Caco-2 (cell line): ENCODE results near the gene HHAT. TPM values are rescaled to one million over a fixed set of nuclear protein-coding genes. Genes with fewer than 3 reads are reported as not detected.

Experiments
- BruUV-seq: library from RNA; stranded (reverse); fragments of 400-500 nt; replicated peaks from 2 replicates; lab custom pipeline; 2021; lab: Mats Ljungman, UMichigan
- CTCF ChIA-PET: fragments of 300-600 bp; sonication (Branson Sonifier 250); formaldehyde crosslinking; loops from one replicate; lab custom pipeline; 2022; ENCODE audit warnings: antibody characterized with exemption; lab: Charles Lee
- POLR2A ChIA-PET: fragments of 300-600 bp; sonication (Branson Sonifier 250); formaldehyde crosslinking; loops from one replicate; lab custom pipeline; 2022; ENCODE audit warnings: antibody characterized with exemption; lab: Charles Lee
- DNase-seq, 2 experiments: peaks; one replicate each; pipeline versions ENCODE4 v3.0.0 to v3.0.0-alpha.2; 2020 to 2022
- H3K27me3 ChIP-seq: replicated peaks from 2 replicates; pipeline ENCODE4 v1.6.0; 2011; ENCODE audit warnings: low read length; ENCODE audit not compliant: control insufficient read depth, insufficient read depth
- H3K36me3 ChIP-seq: 2 replicates; pipeline ENCODE4 v1.5.1; 2011; ENCODE audit warnings: low read length; ENCODE audit not compliant: control insufficient read depth, insufficient read depth
- H3K4me1 ChIP-seq: fragments of 250-450 bp; sonication (Bioruptor Pico); 2 replicates; pipeline ENCODE4 v1.5.1; 2020; ENCODE audit warnings: mild to moderate bottlenecking
- H3K4me3 ChIP-seq: 2 replicates; pipeline ENCODE4 v1.5.1; 2011; ENCODE audit warnings: low read depth, mild to moderate bottlenecking, control low read depth, low read length
- H3K9me3 ChIP-seq: fragments of 250-450 bp; sonication (Bioruptor Pico); 2 replicates; pipeline ENCODE4 v1.5.1; 2020; ENCODE audit warnings: mild to moderate bottlenecking, moderate library complexity
- H3K27ac Mint-ChIP-seq: one replicate; pipeline ENCODE4 v1.8.0; 2022; ENCODE audit warnings: mixed read lengths; ENCODE audit not compliant: unreplicated experiment
- H3K27me3 Mint-ChIP-seq: one replicate; pipeline ENCODE4 v1.8.0; 2022; ENCODE audit warnings: mixed read lengths; ENCODE audit not compliant: insufficient read depth, unreplicated experiment
- H3K36me3 Mint-ChIP-seq: one replicate; pipeline ENCODE4 v1.8.0; 2022; ENCODE audit warnings: mild to moderate bottlenecking, mixed read lengths; ENCODE audit not compliant: insufficient read depth, unreplicated experiment
- H3K4me1 Mint-ChIP-seq: one replicate; pipeline ENCODE4 v1.8.0; 2022; ENCODE audit warnings: low read depth, mixed read lengths; ENCODE audit not compliant: unreplicated experiment
- H3K4me3 Mint-ChIP-seq: one replicate; pipeline ENCODE4 v1.8.0; 2022; ENCODE audit warnings: mild to moderate bottlenecking, moderate library complexity, mixed read lengths; ENCODE audit not compliant: unreplicated experiment
- H3K9me3 Mint-ChIP-seq: one replicate; pipeline ENCODE4 v1.8.0; 2022; ENCODE audit warnings: mixed read lengths; ENCODE audit not compliant: unreplicated experiment
- intact Hi-C: fragments of 100-400 bp; cut with micrococcal nuclease; formaldehyde crosslinking; loops from one replicate; pipeline ENCODE4 v1.10.0; 2022; ENCODE audit not compliant: unreplicated experiment
- total RNA-seq: library from RNA; stranded (reverse); gene quantifications from 2 replicates; pipeline ENCODE4 v1.2.3, GENCODE V29; 2022
- TF ChIP-seq, protein P1 (sequence below), 2 experiments: fragments of 200-600 bp in 1 of 2; IDR thresholded peaks; 1 replicate in 1 of 2; 2 replicates in 1 of 2; pipeline versions ENCODE4 v1.5.1 to v1.8.0; 2011 to 2022; ENCODE audit warnings: antibody characterized with exemption in 1 of 2, control low read depth in 1 of 2, inconsistent platforms in 1 of 2, low read depth in 1 of 2, low read length in 1 of 2, mild to moderate bottlenecking in 1 of 2, moderate library complexity in 1 of 2; ENCODE audit not compliant: insufficient read depth in 1 of 2, severe bottlenecking in 1 of 2, unreplicated experiment in 1 of 2

The HHAT gene
- total RNA-seq, 1 experiment from 2014 or later, result 3.9 TPM

DNA sequence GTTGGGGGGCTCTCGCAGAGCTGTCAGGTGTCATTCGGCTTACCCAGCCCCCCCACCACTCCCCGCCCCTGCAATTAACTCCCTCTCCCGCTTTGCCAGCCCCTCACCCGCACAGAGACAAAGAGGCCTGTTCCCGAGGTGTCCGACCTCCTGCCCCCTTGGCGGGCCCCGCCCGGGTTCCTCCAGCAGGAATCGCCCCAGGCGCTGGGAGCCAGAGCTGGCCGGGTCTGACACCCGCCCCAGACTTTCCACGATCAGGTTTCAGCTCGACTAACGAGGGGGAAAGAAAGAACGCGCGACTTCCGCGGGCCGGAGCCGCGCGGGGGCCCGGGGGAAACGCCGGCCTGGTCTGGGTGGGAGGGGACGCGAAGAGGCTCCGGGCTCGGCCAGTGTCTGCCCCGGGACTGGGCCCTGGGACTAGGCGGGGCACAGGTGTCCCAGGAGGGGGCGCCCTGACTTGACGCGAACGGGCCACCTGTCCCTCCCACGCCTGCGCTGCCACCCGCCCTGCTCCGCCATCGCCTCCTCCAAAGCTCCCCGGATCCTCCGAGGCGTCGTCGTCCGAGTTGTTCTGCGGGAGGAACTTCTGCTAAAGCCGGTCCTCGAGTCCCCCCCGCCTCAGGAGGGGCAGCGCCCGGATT lies 36.4 kb upstream of the HHAT start:
- Mint-ChIP-seq H3K36me3 (no peaks in the 10 kb centered on the region), H3K27me3 (no peaks in the 10 kb centered on the region), H3K9me3 (no peaks in the 10 kb centered on the region), H3K4me3 (peak overlapping the region; percentile 73), H3K4me1 (peaks cover 6% of the 10 kb centered on the region), H3K27ac (peak overlapping the region; percentile 54)
- DNase-seq, result peak; percentile 71 to 84
- intact Hi-C loops, result loop anchor here (1.0 to 2.0 kb wide), 2 partner anchors 18 to 149 kb away; no protein-coding TSS in a partner anchor
- BruUV-seq, result no TSS peak
- ChIA-PET POLR2A (no interaction called here), CTCF (interaction anchor here (0.6 to 1.4 kb wide), 4 partner anchors 10 to 59 kb away, joined by 3 to 4 read pairs (median 3); no protein-coding TSS in a partner anchor)
- H3K4me3 ChIP-seq, result peak overlapping the region; percentile 37
- H3K27me3 ChIP-seq, result no peaks in the 10 kb centered on the region
- TF ChIP-seq, protein P1, sequence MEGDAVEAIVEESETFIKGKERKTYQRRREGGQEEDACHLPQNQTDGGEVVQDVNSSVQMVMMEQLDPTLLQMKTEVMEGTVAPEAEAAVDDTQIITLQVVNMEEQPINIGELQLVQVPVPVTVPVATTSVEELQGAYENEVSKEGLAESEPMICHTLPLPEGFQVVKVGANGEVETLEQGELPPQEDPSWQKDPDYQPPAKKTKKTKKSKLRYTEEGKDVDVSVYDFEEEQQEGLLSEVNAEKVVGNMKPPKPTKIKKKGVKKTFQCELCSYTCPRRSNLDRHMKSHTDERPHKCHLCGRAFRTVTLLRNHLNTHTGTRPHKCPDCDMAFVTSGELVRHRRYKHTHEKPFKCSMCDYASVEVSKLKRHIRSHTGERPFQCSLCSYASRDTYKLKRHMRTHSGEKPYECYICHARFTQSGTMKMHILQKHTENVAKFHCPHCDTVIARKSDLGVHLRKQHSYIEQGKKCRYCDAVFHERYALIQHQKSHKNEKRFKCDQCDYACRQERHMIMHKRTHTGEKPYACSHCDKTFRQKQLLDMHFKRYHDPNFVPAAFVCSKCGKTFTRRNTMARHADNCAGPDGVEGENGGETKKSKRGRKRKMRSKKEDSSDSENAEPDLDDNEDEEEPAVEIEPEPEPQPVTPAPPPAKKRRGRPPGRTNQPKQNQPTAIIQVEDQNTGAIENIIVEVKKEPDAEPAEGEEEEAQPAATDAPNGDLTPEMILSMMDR (IDR thresholded peaks at IDR 0.05; ENCODE audit: insufficient read depth in 1 of 2, low read depth in 1 of 2, low read length in 1 of 2, severe bottlenecking in 1 of 2, unreplicated experiment in 1 of 2), result peak; percentile 23 to 67
- H3K9me3 ChIP-seq, result no peaks in the 10 kb centered on the region
- no peaks in the 10 kb centered on the region for H3K36me3 ChIP-seq
- no peaks in the 10 kb centered on the region for H3K4me1 ChIP-seq

DNA sequence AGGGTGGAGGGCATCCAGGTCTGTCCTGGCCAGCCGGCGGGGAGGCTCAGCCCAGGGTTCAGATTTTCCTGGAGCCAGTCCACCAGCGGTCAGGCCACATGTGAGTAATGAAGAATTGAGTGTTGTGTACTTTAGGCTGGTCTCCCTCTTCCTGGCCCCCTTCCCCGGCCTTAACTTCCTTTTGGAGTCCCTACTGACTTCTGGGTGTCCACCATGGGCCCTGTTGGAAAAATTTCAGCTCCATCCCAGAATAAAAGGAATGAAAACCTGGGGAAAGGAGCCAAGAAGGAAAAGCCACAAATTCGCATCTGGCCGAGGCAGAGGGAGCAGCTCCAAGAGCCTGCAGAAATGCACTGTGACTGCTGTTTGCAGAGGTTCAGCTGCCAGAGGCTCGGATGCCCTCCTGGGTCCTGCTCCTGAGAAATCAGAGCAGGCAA lies 35.5 kb upstream of the HHAT start:
- CTCF ChIA-PET, result interaction anchor here (0.8 to 1.0 kb wide), 2 partner anchors 10 to 18 kb away, joined by 3 read pairs; no protein-coding TSS in a partner anchor
- intact Hi-C loops, result loop anchor here (2.0 kb wide), 1 partner anchor 18 kb away; no protein-coding TSS in a partner anchor

DNA sequence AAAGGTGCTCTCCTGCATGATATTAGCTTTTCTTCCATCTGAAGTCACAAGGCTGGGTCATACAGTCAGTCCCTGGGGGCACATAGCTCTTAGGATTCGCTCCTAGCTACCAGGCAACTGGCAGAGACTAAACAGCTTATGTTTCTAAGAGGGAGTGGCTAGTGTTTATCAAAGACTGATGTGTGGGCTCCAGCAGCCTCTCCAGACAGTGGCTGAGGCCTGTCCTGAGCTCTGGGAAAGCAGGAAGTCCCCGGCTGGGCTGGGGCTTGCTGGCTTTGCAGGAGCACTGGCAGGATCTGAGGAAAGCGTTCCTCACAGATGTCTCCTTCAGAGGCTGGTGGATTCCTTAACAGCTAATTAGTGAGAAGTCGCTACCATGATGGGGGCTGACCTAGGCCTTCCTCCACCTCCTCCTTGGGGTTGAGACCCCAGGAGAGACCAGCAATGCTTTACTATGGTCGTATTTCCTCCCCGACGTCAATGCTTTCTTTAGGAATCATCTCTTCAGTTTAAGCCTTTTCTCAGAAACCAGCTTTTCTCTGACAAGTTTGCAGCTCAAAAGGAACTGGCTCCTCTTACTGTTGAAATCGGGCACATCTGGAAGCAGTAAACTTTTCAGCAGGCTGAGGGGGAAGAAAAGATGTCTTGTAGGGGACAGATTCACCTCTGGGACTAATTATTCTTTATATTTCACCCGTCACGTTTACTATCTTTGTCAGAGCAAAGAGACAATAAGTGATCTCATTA lies 33.5 kb upstream of the HHAT start:
- no peaks in the 10 kb centered on the region for H3K9me3 Mint-ChIP-seq
- Histone ChIP-seq H3K4me1 (no peaks in the 10 kb centered on the region), H3K9me3 (no peaks in the 10 kb centered on the region), H3K36me3 (no peaks in the 10 kb centered on the region), H3K27me3 (no peaks in the 10 kb centered on the region; the same call in 1 of the 2 replicates), H3K4me3 (no peak overlapping the region)
- no TSS peak for BruUV-seq
- POLR2A ChIA-PET, result interaction anchor here (0.6 kb wide), 1 partner anchor 68 kb away, joined by 3 read pairs; no protein-coding TSS in a partner anchor
- no peak overlapping the region for H3K4me3 Mint-ChIP-seq
- TF ChIP-seq, protein P1 (IDR thresholded peaks at IDR 0.05; ENCODE audit: insufficient read depth in 1 of 2, low read depth in 1 of 2, low read length in 1 of 2, severe bottlenecking in 1 of 2, unreplicated experiment in 1 of 2), result no peak
- H3K27me3 Mint-ChIP-seq, result no peaks in the 10 kb centered on the region
- intact Hi-C loops, result no loop called here
- H3K4me1 Mint-ChIP-seq, result peaks cover 6% of the 10 kb centered on the region
- no peak for DNase-seq
- no peak overlapping the region for H3K27ac Mint-ChIP-seq
- CTCF ChIA-PET, result no interaction called here
- H3K36me3 Mint-ChIP-seq, result no peaks in the 10 kb centered on the region

More for the DNA sequence above, 35.5 kb upstream of the HHAT start:
- no peaks in the 10 kb centered on the region for H3K9me3 Mint-ChIP-seq
- no peaks in the 10 kb centered on the region for H3K27me3 Mint-ChIP-seq
- peak overlapping the region; percentile 37 for H3K4me3 ChIP-seq
- no peaks in the 10 kb centered on the region for H3K36me3 ChIP-seq
- H3K9me3 ChIP-seq, result no peaks in the 10 kb centered on the region
- no peaks in the 10 kb centered on the region for H3K36me3 Mint-ChIP-seq
- no TSS peak for BruUV-seq
- POLR2A ChIA-PET, result no interaction called here
- TF ChIP-seq, protein P1 (IDR thresholded peaks at IDR 0.05; ENCODE audit: insufficient read depth in 1 of 2, low read depth in 1 of 2, low read length in 1 of 2, severe bottlenecking in 1 of 2, unreplicated experiment in 1 of 2), result no peak
- DNase-seq, result no peak
- no peaks in the 10 kb centered on the region for H3K27me3 ChIP-seq
- no peaks in the 10 kb centered on the region for H3K4me1 ChIP-seq
- H3K4me1 Mint-ChIP-seq, result peaks cover 6% of the 10 kb centered on the region
- H3K27ac Mint-ChIP-seq, result peak overlapping the region; percentile 54
- peak overlapping the region; percentile 73 for H3K4me3 Mint-ChIP-seq
